Occipital lobe (tissue), 2 donors: ENCODE results near the gene NFKB2. TPM values are rescaled to one million over a fixed set of nuclear protein-coding genes. Genes with fewer than 3 reads are reported as not detected.

ENCODE experiments used
- DNase-seq: peaks from one replicate; lab custom pipeline; 2025; lab: John Stamatoyannopoulos, UW
- total RNA-seq: library from RNA; depleted of rRNA; stranded (reverse); fragments of >200 nt; gene quantifications from one replicate; pipeline ENCODE4 v1.2.3, GENCODE V29; 2014

The NFKB2 gene
- total RNA-seq, 1 donor from 2014 or later: 2.2 TPM

GRCh38 chr10:102422545-102423129, 27.1 kb downstream of the NFKB2 start:
- DNase-seq: peak; percentile 34

- DNase-seq: no peak
Observed at GRCh38 chr10:102423372-102423968, 28.0 kb downstream of the NFKB2 start.

DNA sequence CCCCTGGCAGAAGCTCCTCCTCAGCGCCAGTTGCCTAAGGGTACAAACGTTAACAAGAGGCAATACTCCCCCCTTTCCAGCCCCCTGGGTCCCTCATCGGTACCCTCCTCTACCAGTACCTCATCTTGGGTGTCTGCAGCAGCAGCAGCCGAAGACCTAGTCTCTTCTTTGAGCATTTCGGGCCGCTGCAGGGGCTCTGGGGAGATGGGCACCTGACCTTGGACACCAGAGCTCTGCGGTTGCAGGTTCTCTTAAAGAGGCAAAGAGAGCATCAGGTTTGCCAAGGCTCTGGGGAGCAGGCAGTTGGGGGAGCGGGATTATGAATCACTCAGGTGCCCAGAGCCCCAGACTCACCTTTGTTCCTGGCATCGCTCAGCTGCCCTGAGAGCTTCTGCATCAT, 28.6 kb downstream of the NFKB2 start:
- no peak for DNase-seq

DNA sequence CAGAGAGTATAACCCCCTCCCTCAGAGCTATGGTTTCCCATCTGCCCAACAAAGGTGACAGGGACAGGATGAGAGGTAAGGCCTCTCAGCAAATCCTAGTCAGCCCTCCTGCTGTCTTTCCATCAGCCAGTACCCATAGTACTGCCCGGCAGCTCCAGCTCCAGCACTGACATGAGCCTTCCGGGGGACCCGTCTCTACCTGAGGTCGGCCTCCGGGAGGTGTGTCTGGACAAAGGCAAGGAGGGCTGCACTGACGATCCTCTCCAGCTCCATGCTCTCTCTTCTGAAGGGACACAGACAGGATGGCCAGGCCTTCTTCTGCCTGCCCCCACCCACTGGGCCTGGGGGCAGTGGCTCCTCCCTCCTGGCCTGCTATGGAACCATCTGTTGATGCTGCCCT, 29.4 kb downstream of the NFKB2 start:
- no peak for DNase-seq

DNA sequence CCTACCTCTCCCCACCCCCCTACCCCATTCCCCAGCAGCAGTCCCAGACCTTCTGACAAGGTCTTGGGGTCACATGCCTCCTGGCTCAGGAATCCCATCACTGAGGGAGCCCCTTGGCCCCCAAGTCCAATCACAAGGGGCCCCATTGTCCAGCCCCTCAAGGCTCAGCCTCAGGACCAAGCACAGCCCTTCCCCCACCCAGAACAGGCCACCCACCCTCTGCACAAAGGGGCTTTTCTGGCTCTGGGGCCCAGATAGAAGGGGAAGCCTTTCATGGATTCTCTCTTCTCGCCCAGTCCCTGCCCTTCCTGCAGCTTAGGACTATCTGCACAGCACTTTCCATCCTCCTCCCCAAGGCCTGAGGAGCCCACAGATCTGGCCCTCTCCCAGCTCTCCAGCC, 29.9 kb downstream of the NFKB2 start:
- DNase-seq: no peak

DNA sequence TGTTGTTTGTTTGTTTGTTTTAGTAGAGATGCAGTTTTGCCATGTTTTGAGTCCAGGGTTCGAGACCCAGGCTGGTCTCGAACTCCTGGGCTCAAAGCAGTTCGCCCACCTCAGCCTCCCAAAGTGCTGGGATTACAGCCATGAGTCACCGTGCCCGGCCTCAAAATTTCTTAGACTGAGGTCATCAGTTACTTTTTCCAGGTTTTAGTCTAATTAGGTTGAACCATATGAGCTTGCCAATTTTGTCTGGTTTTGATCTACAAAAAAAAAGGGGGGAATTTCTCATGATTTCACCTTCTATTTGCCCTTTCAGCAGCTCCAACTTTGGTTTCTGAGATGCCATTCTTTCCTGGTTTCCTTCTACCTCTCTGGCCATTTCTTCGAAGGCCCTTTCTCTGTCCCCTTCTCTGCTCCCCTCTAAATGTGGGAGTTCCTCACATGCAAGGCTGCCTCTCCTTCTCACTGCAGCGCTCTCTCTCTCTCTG, 31.3 kb downstream of the NFKB2 start:
- no peak for DNase-seq

DNA sequence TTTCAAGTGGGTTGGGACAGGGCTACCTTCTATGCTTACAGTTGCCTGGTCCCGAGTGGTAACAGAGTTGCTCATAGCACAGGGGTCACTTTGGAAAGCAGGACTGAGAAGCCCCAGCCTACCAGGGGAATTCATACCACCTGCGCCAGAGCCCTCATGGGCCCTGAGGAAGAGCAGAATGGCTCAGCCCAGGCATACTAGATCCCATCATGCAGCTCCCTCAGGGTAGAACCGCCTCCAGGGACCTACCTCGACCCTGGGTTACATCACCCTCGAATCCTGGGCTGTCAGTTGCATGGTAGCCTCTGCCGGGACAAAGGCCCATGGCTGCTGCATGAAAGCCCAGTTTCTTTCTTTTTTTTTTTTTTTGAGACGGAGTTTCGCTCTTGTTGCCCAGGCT, 34.0 kb downstream of the NFKB2 start:
- DNase-seq: no peak

DNA sequence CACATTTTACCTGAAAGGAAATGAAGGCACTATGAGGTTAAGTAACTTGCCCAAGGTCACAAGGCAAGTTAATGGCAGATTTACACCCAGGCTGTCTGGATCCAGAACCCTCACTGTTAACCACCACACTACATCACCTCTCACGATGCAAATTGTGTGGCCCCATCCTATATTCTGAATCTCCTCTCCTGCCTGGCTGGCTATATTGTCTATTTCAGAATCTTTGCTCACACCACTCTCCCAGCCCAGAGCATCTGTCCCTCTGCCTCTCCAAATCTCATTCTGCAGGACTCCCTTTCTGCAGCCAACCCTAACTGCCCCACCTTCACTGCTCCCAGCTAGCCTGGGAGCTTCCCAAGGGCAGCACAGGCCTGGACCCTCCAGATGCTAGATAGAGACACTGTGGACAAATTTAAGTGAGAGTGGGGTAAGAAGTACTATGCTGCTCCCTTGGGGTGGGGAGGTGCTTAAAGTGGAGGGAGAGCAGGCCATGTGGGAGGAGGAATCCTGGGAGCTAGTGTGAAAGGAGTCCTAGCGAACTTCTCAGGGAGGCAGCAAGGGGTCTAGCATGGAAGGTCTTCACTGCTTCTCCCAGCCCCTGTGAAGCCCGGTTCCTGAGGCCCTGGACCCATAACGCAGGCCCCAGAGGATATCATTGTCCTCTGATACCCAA, 36.1 kb downstream of the NFKB2 start:
- no peak for DNase-seq

- peak; percentile 96 for DNase-seq
Observed at GRCh38 chr10:102432162-102432950, 36.9 kb downstream of the NFKB2 start, which contains the start of gene CUEDC2. Gene CUEDC2 (minus strand): TSS chr10:102432574. CDS start chr10:102425188, 7,386 bp downstream.

- DNase-seq: no peak
Observed at GRCh38 chr10:102433619-102434046, 38.1 kb downstream of the NFKB2 start.

GRCh38 chr10:102434394-102435132, 39.1 kb downstream of the NFKB2 start:
- no peak for DNase-seq

- no peak for DNase-seq
Observed at GRCh38 chr10:102435133-102435497, 39.6 kb downstream of the NFKB2 start.

GRCh38 chr10:102435529-102436233, 40.2 kb downstream of the NFKB2 start:
- peak; percentile 31 for DNase-seq

DNA sequence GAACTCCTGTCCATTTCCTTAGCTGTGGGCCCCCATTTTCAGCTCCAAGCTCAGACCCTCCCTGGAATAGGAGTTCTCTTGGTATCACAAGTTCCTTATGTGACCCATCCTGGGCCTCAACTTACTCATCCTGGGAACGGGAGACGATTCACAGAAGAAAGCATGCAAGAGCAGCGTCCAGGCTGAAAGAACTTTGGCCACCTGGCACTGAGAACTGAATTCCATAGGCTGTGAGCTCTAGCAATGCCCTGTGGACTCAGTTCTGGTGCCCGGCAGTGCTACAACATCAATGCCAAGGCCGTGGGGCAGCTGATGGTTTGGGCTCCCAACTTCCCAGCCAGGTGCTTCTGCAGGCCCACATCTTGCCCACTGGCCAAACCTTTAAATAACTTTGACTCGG, 40.8 kb downstream of the NFKB2 start:
- no peak for DNase-seq

- DNase-seq: no peak
Observed at GRCh38 chr10:102437515-102437914, 42.0 kb downstream of the NFKB2 start.

- no peak for DNase-seq
Observed at GRCh38 chr10:102438374-102438773, 42.9 kb downstream of the NFKB2 start.

DNA sequence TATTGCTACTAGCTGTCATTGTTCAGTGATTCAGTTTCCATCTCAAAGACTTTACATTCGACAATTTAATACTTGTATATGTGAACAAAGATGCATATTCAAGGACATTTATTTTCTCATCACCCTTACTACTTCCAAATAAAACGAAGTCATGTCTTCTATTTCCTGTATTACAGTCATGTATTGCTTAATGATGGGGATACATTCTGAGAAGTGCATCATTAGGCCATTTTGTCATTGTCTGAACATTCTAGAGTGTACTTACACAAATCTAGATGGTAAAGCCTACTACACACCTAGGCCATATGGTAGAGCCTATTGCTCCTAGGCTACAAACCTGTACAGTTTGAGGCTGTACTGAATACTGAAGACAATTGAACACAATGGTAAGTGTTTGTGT, 49.3 kb downstream of the NFKB2 start:
- no peak for DNase-seq

DNA sequence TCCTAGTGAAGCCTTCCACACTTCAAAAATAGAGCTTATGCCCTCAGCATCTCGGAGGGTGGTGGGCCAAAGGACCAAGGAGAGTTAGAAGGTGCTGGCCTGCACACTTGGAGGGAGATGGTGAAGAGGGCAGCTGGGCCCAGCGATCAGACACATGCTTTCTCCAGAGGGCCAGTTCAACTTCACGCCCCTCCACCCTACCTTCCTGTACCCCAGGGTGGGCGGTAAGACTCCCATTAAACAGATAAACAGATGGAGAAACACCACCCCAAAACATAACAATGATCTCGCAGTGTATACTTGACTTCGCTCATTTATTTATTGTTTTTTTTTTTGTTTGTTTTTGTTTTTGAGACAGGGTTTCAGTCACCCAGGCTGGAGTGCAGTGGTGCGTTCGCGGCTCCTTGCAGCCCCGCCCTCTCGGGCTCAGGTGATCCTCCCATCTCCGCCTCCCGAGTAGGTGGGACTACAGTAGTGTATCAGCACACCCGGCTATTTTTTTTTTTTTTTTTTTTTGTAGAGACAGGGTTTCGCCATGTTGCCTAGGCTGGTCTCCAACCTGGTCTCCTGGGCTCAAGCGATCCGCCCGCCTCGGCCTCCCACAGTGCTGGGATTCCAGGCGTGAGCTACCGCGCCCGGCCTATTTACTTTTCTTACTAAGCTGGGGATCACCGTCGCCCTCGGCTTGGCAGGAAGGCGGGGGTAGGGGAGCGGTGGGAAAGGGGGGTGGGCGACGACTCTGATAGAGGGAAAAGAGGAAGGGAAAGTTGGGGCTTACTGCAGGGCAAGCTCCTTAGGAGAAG, 54.0 kb downstream of the NFKB2 start:
- DNase-seq: peak; percentile 62

DNA sequence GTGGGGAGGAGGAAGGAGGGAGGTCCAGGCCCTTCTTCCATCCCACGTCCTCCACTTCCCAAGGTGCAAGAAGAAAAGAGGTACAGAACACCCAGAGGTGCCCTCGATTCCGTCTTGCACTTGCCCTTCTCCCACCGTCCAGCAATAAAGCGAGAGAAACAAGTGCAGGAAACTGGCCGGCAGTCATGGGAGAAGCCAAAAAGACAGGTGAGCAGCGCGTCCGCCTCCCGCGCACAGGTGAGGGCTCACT, 54.5 kb downstream of the NFKB2 start:
- no peak for DNase-seq
